K562 (cell line): Measurements from ENCODE around the gene LPAR3. TPM values are rescaled to one million over a fixed set of nuclear protein-coding genes. Genes with fewer than 3 reads are reported as not detected.

Source experiments
- ATAC-seq: fragments of 200-7000 bp; cut with Tn5 transposase; 3 replicates; pipeline ENCODE4 v1.9.1; 2020; ENCODE audit warnings: moderate library complexity
- BruUV-seq: library from RNA; stranded (reverse); fragments of 400-500 nt; replicated peaks from 2 replicates; lab custom pipeline; 2021; lab: Mats Ljungman, UMichigan
- CTCF ChIA-PET: fragments of 300-600 bp; formaldehyde crosslinking; extraction: SDS; loops from one replicate; lab custom pipeline; 2021; ENCODE audit warnings: low intra/inter-chr PET ratio; lab: Yijun Ruan, JAX
- POLR2A ChIA-PET: fragments of 300-600, 350-650 bp; sonication (Branson Sonifier 250); formaldehyde crosslinking; extraction: SDS; loops from one replicate; lab custom pipeline; 2021; ENCODE audit warnings: antibody characterized with exemption, inconsistent platforms; lab: Yijun Ruan, JAX
- DNase-seq, 4 experiments: peaks; one replicate each; pipeline versions ENCODE4 v3.0.0 to v3.0.0-alpha.2; 2011 to 2018; ENCODE audit warnings: low spot score in 3 of 4, mixed read lengths in 3 of 4; ENCODE audit errors: extremely low read depth in 1 of 4
- FAIRE-seq: peaks from 2 replicates; lab custom pipeline; 2011; peaks lifted over from hg19 to GRCh38; lab: Jason Lieb, UNC
- H2AFZ ChIP-seq: 2 replicates; pipeline ENCODE4 v1.6.0; 2011; ENCODE audit warnings: low read depth, low read length, control low read depth, inconsistent platforms
- H3K27ac ChIP-seq: fragments of 200-600 bp; 3 replicates; pipeline ENCODE4 v1.8.0; 2011; ENCODE audit warnings: low read depth, mild to moderate bottlenecking, control low read depth, inconsistent platforms, low read length, moderate library complexity, mixed read lengths; ENCODE audit errors: extremely low read depth
- H3K27me3 ChIP-seq, 2 experiments: fragments of 300-600 bp in 1 of 2; 2 replicates in 1 of 2; 3 replicates in 1 of 2; pipeline versions ENCODE4 v1.6.0 to v1.8.0; 2011; ENCODE audit warnings: inconsistent platforms in 2 of 2, low read length in 2 of 2, mild to moderate bottlenecking in 1 of 2, mixed read lengths in 1 of 2, moderate library complexity in 1 of 2; ENCODE audit not compliant: control insufficient read depth in 2 of 2, insufficient read depth in 2 of 2
- H3K36me3 ChIP-seq: fragments of 300-600 bp; 3 replicates; pipeline ENCODE4 v1.8.0; 2011; ENCODE audit warnings: mild to moderate bottlenecking, low read length, inconsistent platforms; ENCODE audit not compliant: control insufficient read depth, insufficient read depth
- H3K4me1 ChIP-seq, 2 experiments: fragments of 200-600 bp in 1 of 2; replicated peaks in 1 of 2; 2 replicates in 1 of 2; 3 replicates in 1 of 2; pipeline versions ENCODE4 v1.5.1 to v1.8.0; 2011; ENCODE audit warnings: inconsistent platforms in 2 of 2, low read length in 2 of 2, mild to moderate bottlenecking in 1 of 2, mixed read lengths in 1 of 2, moderate library complexity in 1 of 2; ENCODE audit not compliant: control insufficient read depth in 2 of 2, insufficient read depth in 2 of 2
- H3K4me2 ChIP-seq: 2 replicates; pipeline ENCODE4 v1.6.1; 2011; ENCODE audit warnings: low read length, control low read depth, inconsistent platforms, mixed read lengths; ENCODE audit not compliant: insufficient read depth
- H3K4me3 ChIP-seq: fragments of 200-600 bp; sonication (generic), shearing (Covaris generic); 2 replicates; pipeline ENCODE4 v1.5.1; 2016; ENCODE audit warnings: control low read depth, inconsistent platforms
- H3K79me2 ChIP-seq: fragments of 200-600 bp; 3 replicates; pipeline ENCODE4 v1.8.0; 2011; ENCODE audit warnings: low read length, inconsistent platforms; ENCODE audit not compliant: control insufficient read depth, insufficient read depth
- H3K9ac ChIP-seq, 2 experiments: 2 replicates each; pipeline versions ENCODE4 v1.6.0 to v1.6.1; 2011; ENCODE audit warnings: low read depth in 2 of 2, low read length in 2 of 2, control low read depth in 1 of 2, inconsistent platforms in 1 of 2, mild to moderate bottlenecking in 1 of 2, mixed read lengths in 1 of 2; ENCODE audit not compliant: insufficient read depth in 1 of 2
- H3K9me1 ChIP-seq: one replicate; pipeline ENCODE4 v1.6.0; 2011; ENCODE audit warnings: inconsistent platforms, mild to moderate bottlenecking, low read length, moderate library complexity; ENCODE audit not compliant: control insufficient read depth, insufficient read depth
- H3K9me3 ChIP-seq: replicated peaks from 2 replicates; pipeline ENCODE4 v1.5.1; 2011; ENCODE audit warnings: low read depth, low read length, inconsistent platforms; ENCODE audit not compliant: control insufficient read depth, insufficient read depth
- H4K20me1 ChIP-seq: replicated peaks from 2 replicates; pipeline ENCODE4 v1.6.1; 2011; ENCODE audit warnings: low read length, inconsistent platforms, mixed read lengths; ENCODE audit not compliant: control insufficient read depth, insufficient read depth
- CREB1 ChIP-seq, 2 experiments: sonication (generic) in 1 of 2; formaldehyde crosslinking in 1 of 2; IDR thresholded peaks; 2 replicates each; pipeline versions ENCODE4 v1.6.1 to v1.8.0; 2012 to 2022; ENCODE audit warnings: inconsistent platforms in 1 of 2, mild to moderate bottlenecking in 1 of 2, missing genetic modification reagents in 1 of 2, moderate library complexity in 1 of 2
- CXXC5 ChIP-seq: fragments of 250-450 bp; sonication (Bioruptor Pico); IDR thresholded peaks from 2 replicates; pipeline ENCODE4 v1.8.0; 2022; ENCODE audit warnings: inconsistent platforms, mild to moderate bottlenecking, moderate library complexity
- MEF2D ChIP-seq: conservative IDR thresholded peaks from 2 replicates; pipeline ENCODE4 v1.6.1; 2016; ENCODE audit warnings: low read depth, missing genetic modification characterization, missing compliant biosample characterization
- PCBP2 ChIP-seq: fragments of 200-400 bp; formaldehyde crosslinking; IDR thresholded peaks from 2 replicates; pipeline ENCODE4 v1.6.1; 2018; ENCODE audit warnings: low read length, low read depth, mild to moderate bottlenecking, moderate library complexity; ENCODE audit not compliant: poor library complexity, severe bottlenecking
- POLR2A ChIP-seq: fragments of 450-650 bp; conservative IDR thresholded peaks from 2 replicates; pipeline ENCODE4 v1.6.1; 2016
- RBM25 ChIP-seq: fragments of 200-400 bp; formaldehyde crosslinking; IDR thresholded peaks from 2 replicates; pipeline ENCODE4 v1.6.1; 2018; ENCODE audit warnings: low read length, low read depth, moderate library complexity; ENCODE audit not compliant: severe bottlenecking
- SMAD2 ChIP-seq: fragments of 150-350 bp; IDR thresholded peaks from 2 replicates; pipeline ENCODE4 v1.6.1; 2014; ENCODE audit warnings: low read depth, mild to moderate bottlenecking, low read length
- SRSF3 ChIP-seq: fragments of 200-400 bp; formaldehyde crosslinking; IDR thresholded peaks from 2 replicates; pipeline ENCODE4 v1.6.1; 2016; ENCODE audit warnings: mild to moderate bottlenecking, low read length, moderate library complexity; ENCODE audit not compliant: insufficient read depth
- ZNF764 ChIP-seq: fragments of 250-450 bp; sonication (Bioruptor Pico); IDR thresholded peaks from 2 replicates; pipeline ENCODE4 v1.4.0; 2020; ENCODE audit warnings: low read depth, mild to moderate bottlenecking, moderate library complexity
- WGBS: fragments of 100-300 bp; shearing (Covaris generic); methylation state at CpG from one replicate; pipeline ENCODE4 v1.1.6; 2016; ENCODE audit warnings: low coverage, mixed read lengths; ENCODE audit not compliant: insufficient coverage; ENCODE audit errors: missing lambda C conversion rate; 5-methylcytosine and 5-hydroxymethylcytosine counted together
- in situ Hi-C: fragments of 300-500 bp; cut with MboI; formaldehyde crosslinking; loops from 4 replicates; pipeline ENCODE4 v1.15.0; 2018; ENCODE audit warnings: inconsistent platforms, mixed read lengths
- intact Hi-C: fragments of 100-400 bp; cut with micrococcal nuclease; formaldehyde crosslinking; loops from 2 replicates; pipeline ENCODE4 v1.14.2; 2022
- polyA plus RNA-seq, 8 experiments: library from polyadenylated mRNA; depleted of rRNA in 4 of 8; stranded (reverse) in 5 of 8; unstranded in 3 of 8; fragments of >200 nt; fragmentation: Nextera tagmentation in 2 of 8; fragmentation: Illumina TruSeq in 1 of 8; extraction: Ambion mirVana in 2 of 8; extraction: Trizol in 1 of 8; gene quantifications; 2 replicates each; pipeline versions ENCODE4 v1.2.1 to v1.2.3, GENCODE V29; 2011 to 2014; ENCODE audit warnings: inconsistent platforms in 1 of 8, missing spikeins in 1 of 8
- total RNA-seq, 7 experiments: library from RNA; depleted of rRNA in 6 of 7; stranded (reverse); fragments of >200 nt in 6 of 7; fragmentation: Illumina TruSeq in 2 of 7; extraction: Trizol in 2 of 7; gene quantifications; 2 replicates each; pipeline versions ENCODE4 v1.2.1 to v1.2.3, GENCODE V29; 2011 to 2021; ENCODE audit warnings: low replicate concordance in 1 of 7
- TF ChIP-seq, protein P1 (sequence below): fragments of 150-350 bp; IDR thresholded peaks from 2 replicates; pipeline ENCODE4 v1.6.1; 2014; ENCODE audit warnings: low read depth, mild to moderate bottlenecking, low read length, borderline replicate concordance
- TF ChIP-seq, protein P2 (sequence below): fragments of 250-450 bp; sonication (Bioruptor Pico); IDR thresholded peaks from 2 replicates; pipeline ENCODE4 v1.8.0; 2022; ENCODE audit warnings: inconsistent platforms

Gene LPAR3
- total and polyA plus RNA-seq, 9 of the 15 experiments (the other 6 are each of a cell fraction or from before 2014, with no cell fraction given) = 0.11 TPM; not detected in 8

DNA sequence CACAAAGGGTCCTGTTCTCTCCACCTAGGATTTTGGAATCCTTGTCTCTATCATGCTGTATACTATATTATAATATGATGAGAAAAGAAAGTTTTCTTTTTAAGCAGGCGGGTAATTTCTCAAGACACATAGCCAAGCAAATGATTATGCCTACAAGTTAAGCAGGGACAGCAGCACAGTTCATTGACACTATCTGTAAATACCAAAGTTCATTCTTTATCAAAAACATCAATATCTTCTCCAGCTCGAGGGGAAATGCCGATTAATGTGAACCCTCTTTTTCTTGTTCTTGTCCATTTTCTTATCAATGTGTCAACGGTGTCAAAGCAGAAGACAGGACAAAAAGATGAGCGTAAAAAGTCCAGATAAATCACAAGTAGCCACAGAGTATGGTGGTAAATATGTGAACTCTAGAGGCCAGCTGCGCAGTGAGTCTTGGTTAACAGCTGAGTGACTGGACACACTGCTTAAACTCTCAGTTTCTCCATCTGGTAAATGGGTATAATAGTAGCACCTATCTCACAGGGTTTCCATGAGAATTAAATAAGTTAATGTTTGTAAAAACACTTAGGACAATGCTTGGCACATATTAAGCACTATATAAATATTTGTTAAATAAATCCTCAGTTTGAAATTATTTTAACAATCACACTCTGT lies 30.9 kb downstream of the LPAR3 start:
- ChIA-PET CTCF (no interaction called here), POLR2A (no interaction called here)
- no peaks in the 10 kb centered on the region for H3K9me1 ChIP-seq
- peaks cover 11% of the 10 kb centered on the region in 2 experiments for H3K27me3 ChIP-seq
- no peaks in the 10 kb centered on the region for H4K20me1 ChIP-seq
- TF ChIP-seq MEF2D = no peak
- TF ChIP-seq RBM25 = peak; percentile 66
- H3K4me3 ChIP-seq = no peak overlapping the region
- H3K4me2 ChIP-seq = no peak overlapping the region
- no peak overlapping the region for H2AFZ ChIP-seq
- no peaks in the 10 kb centered on the region for H3K4me1 ChIP-seq
- no peak for FAIRE-seq
- intact Hi-C loops (no loop called here), in situ Hi-C loops (no loop called here)
- no peak overlapping the region for H3K27ac ChIP-seq
- H3K36me3 ChIP-seq = no peaks in the 10 kb centered on the region
- H3K9ac ChIP-seq = no peak overlapping the region
- DNase-seq = no peak
- 3% methylated on average over 6 of the region's 6 CpGs for WGBS
- no peaks in the 10 kb centered on the region for H3K79me2 ChIP-seq
- no peak for ATAC-seq
- BruUV-seq = no TSS peak
- H3K9me3 ChIP-seq = no peaks in the 10 kb centered on the region

DNA sequence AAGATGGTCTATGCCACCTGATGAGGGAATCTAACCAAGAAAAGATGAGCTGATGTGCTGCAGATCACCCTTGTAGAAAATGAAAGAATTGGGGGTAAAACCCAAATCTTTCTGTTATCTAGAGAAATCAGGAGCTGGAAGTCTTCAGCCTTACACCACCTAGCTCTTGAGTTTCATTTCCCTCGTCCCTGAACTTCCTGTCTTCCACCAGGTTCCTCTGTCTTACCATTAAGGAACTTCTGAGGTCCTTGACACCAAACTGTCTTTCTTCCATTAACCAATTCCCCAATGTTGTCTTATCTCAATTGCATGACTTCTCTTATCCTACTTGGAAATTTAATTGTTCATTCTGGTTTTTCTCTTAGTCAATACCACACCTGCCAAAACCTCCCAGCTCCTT lies 31.5 kb downstream of the LPAR3 start:
- no peaks in the 10 kb centered on the region for H4K20me1 ChIP-seq
- CTCF ChIA-PET = no interaction called here
- intact Hi-C loops = no loop called here
- in situ Hi-C loops = no loop called here
- no peaks in the 10 kb centered on the region for H3K4me1 ChIP-seq
- H3K27ac ChIP-seq = no peak overlapping the region
- H3K27me3 ChIP-seq = peaks cover 7 to 8% of the 10 kb centered on the region in 2 experiments
- no peaks in the 10 kb centered on the region for H3K79me2 ChIP-seq
- no peak overlapping the region for H2AFZ ChIP-seq
- H3K4me2 ChIP-seq = no peak overlapping the region
- ATAC-seq (no peak), DNase-seq (no peak), FAIRE-seq (no peak)
- no peak overlapping the region for H3K9ac ChIP-seq
- 0% methylated on average over 1 of the region's 1 CpG for WGBS
- H3K9me3 ChIP-seq = no peaks in the 10 kb centered on the region
- no TSS peak for BruUV-seq
- H3K9me1 ChIP-seq = no peaks in the 10 kb centered on the region
- POLR2A ChIA-PET = no interaction called here
- H3K4me3 ChIP-seq = no peak overlapping the region
- H3K36me3 ChIP-seq = no peaks in the 10 kb centered on the region
- no peak for TF ChIP-seq CXXC5 (CRISPR knock-in tag)
- TF ChIP-seq, protein P1, sequence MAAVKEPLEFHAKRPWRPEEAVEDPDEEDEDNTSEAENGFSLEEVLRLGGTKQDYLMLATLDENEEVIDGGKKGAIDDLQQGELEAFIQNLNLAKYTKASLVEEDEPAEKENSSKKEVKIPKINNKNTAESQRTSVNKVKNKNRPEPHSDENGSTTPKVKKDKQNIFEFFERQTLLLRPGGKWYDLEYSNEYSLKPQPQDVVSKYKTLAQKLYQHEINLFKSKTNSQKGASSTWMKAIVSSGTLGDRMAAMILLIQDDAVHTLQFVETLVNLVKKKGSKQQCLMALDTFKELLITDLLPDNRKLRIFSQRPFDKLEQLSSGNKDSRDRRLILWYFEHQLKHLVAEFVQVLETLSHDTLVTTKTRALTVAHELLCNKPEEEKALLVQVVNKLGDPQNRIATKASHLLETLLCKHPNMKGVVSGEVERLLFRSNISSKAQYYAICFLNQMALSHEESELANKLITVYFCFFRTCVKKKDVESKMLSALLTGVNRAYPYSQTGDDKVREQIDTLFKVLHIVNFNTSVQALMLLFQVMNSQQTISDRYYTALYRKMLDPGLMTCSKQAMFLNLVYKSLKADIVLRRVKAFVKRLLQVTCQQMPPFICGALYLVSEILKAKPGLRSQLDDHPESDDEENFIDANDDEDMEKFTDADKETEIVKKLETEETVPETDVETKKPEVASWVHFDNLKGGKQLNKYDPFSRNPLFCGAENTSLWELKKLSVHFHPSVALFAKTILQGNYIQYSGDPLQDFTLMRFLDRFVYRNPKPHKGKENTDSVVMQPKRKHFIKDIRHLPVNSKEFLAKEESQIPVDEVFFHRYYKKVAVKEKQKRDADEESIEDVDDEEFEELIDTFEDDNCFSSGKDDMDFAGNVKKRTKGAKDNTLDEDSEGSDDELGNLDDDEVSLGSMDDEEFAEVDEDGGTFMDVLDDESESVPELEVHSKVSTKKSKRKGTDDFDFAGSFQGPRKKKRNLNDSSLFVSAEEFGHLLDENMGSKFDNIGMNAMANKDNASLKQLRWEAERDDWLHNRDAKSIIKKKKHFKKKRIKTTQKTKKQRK = no peak
- TF ChIP-seq, protein P2, sequence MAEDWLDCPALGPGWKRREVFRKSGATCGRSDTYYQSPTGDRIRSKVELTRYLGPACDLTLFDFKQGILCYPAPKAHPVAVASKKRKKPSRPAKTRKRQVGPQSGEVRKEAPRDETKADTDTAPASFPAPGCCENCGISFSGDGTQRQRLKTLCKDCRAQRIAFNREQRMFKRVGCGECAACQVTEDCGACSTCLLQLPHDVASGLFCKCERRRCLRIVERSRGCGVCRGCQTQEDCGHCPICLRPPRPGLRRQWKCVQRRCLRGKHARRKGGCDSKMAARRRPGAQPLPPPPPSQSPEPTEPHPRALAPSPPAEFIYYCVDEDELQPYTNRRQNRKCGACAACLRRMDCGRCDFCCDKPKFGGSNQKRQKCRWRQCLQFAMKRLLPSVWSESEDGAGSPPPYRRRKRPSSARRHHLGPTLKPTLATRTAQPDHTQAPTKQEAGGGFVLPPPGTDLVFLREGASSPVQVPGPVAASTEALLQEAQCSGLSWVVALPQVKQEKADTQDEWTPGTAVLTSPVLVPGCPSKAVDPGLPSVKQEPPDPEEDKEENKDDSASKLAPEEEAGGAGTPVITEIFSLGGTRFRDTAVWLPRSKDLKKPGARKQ (CRISPR knock-in tag) = no peak
- TF ChIP-seq ZNF764 = no peak
- TF ChIP-seq PCBP2 = no peak
- TF ChIP-seq SRSF3 = no peak
- TF ChIP-seq CREB1 (IDR thresholded peaks at IDR 0.05) = no peak
- TF ChIP-seq CREB1 (CRISPR knock-in tag; IDR thresholded peaks at IDR 0.05) = no peak
- TF ChIP-seq SMAD2 = no peak
- no peak for TF ChIP-seq POLR2A
